GM23248 (cell line): ENCODE data around the gene CDC42. TPM values are rescaled to one million over a fixed set of nuclear protein-coding genes. Genes with fewer than 3 reads are reported as not detected.

ENCODE experiments used
- DNase-seq: peaks from one replicate; pipeline ENCODE4 v3.0.0-alpha.2; 2015
- H2AFZ ChIP-seq: fragments of 200-600 bp; sonication (generic); 2 replicates; pipeline ENCODE4 v1.6.1; 2016; ENCODE audit warnings: antibody characterized with exemption
- H3F3A ChIP-seq: fragments of 200-600 bp; sonication (generic); 2 replicates; pipeline ENCODE4 v1.6.1; 2016; ENCODE audit warnings: mild to moderate bottlenecking, antibody characterized with exemption, mixed run types; ENCODE audit not compliant: insufficient read depth
- H3K27ac ChIP-seq: fragments of 200-600 bp; sonication (generic); 2 replicates; pipeline ENCODE4 v1.5.1; 2016; ENCODE audit warnings: mild to moderate bottlenecking
- H3K27me3 ChIP-seq: fragments of 200-600 bp; sonication (generic); replicated peaks from 2 replicates; pipeline ENCODE4 v1.6.1; 2016; ENCODE audit warnings: mild to moderate bottlenecking; ENCODE audit not compliant: insufficient read depth
- H3K36me3 ChIP-seq: fragments of 200-600 bp; sonication (generic); 2 replicates; pipeline ENCODE4 v1.6.1; 2016; ENCODE audit warnings: low read depth, mild to moderate bottlenecking
- H3K4me1 ChIP-seq: fragments of 200-600 bp; sonication (generic); 2 replicates; pipeline ENCODE4 v1.6.1; 2016; ENCODE audit warnings: mild to moderate bottlenecking; ENCODE audit not compliant: insufficient read depth
- H3K4me2 ChIP-seq: fragments of 200-600 bp; sonication (generic); one replicate; pipeline ENCODE4 v1.6.1; 2016; ENCODE audit warnings: mild to moderate bottlenecking; ENCODE audit not compliant: unreplicated experiment
- H3K4me3 ChIP-seq: fragments of 200-600 bp; sonication (generic); 2 replicates; pipeline ENCODE4 v1.5.1; 2016; ENCODE audit warnings: mild to moderate bottlenecking
- H3K79me2 ChIP-seq: fragments of 200-600 bp; sonication (generic); 2 replicates; pipeline ENCODE4 v1.6.1; 2016; ENCODE audit warnings: mild to moderate bottlenecking; ENCODE audit not compliant: insufficient read depth
- H3K9ac ChIP-seq: fragments of 200-600 bp; sonication (generic); 2 replicates; pipeline ENCODE4 v1.6.1; 2016; ENCODE audit warnings: mild to moderate bottlenecking
- H3K9me2 ChIP-seq: fragments of 200-600 bp; sonication (generic); 2 replicates; pipeline ENCODE4 v1.6.1; 2016; ENCODE audit warnings: mixed run types, mild to moderate bottlenecking, moderate library complexity; ENCODE audit not compliant: insufficient read depth
- H3K9me3 ChIP-seq: fragments of 200-600 bp; sonication (generic); one replicate; pipeline ENCODE4 v1.6.1; 2017; ENCODE audit warnings: low read depth
- H4K20me1 ChIP-seq: fragments of 200-600 bp; sonication (generic); 2 replicates; pipeline ENCODE4 v1.6.0; 2016; ENCODE audit not compliant: insufficient read depth
- EZH2 ChIP-seq: fragments of 200-600 bp; sonication (generic); IDR thresholded peaks from 2 replicates; pipeline ENCODE4 v1.6.1; 2018; ENCODE audit warnings: antibody characterized with exemption, mild to moderate bottlenecking; ENCODE audit not compliant: insufficient read depth, poor library complexity, severe bottlenecking
- EZH2phosphoT487 ChIP-seq: fragments of 200-600 bp; sonication (generic); IDR thresholded peaks from 2 replicates; pipeline ENCODE4 v1.6.1; 2018; ENCODE audit warnings: antibody characterized with exemption, moderate library complexity, mild to moderate bottlenecking, low read depth; ENCODE audit not compliant: insufficient read depth
- WGBS, 2 experiments: methylation state at CpG; one replicate each; pipeline ENCODE4 v1.1.6; 2015 to 2017; ENCODE audit warnings: low lambda C conversion rate in 2 of 2, low coverage in 1 of 2; ENCODE audit errors: missing lambda C conversion rate in 2 of 2; 5-methylcytosine and 5-hydroxymethylcytosine counted together
- in situ Hi-C: fragments of 300-500 bp; cut with MboI; formaldehyde crosslinking; loops from 2 replicates; pipeline ENCODE4 v1.15.0; 2020
- polyA plus RNA-seq: library from polyadenylated mRNA; unstranded; fragments of >200 nt; fragmentation: Nextera tagmentation; extraction: Ambion mirVana; gene quantifications from 2 replicates; pipeline ENCODE4 v1.2.1, GENCODE V29; 2016
- total RNA-seq: library from RNA; depleted of rRNA; stranded (reverse); fragments of >200 nt; shearing (Covaris generic); gene quantifications from 2 replicates; pipeline ENCODE4 v1.2.3, GENCODE V29; 2014

Gene CDC42
- total and polyA plus RNA-seq, 2 experiments from 2014 or later = 159 to 420 TPM

- Histone ChIP-seq H3K9me2 (no peaks in the 10 kb centered on the region), H3K27ac (no peak overlapping the region), H2AFZ (no peak overlapping the region), H3K27me3 (no peaks in the 10 kb centered on the region), H3K79me2 (peaks cover 100% of the 10 kb centered on the region), H3K36me3 (no peaks in the 10 kb centered on the region), H3K4me3 (no peak overlapping the region), H3K9ac (no peak overlapping the region), H3F3A (peaks cover 17% of the 10 kb centered on the region), H4K20me1 (peaks cover 6% of the 10 kb centered on the region; the same call in 1 of the 2 replicates), H3K4me2 (no peak overlapping the region), H3K4me1 (peaks cover 4% of the 10 kb centered on the region; the same call in 1 of the 2 replicates), H3K9me3 (no peaks in the 10 kb centered on the region)
- no peak for DNase-seq
- 97 to 98% methylated on average over 3 of the region's 3 CpGs for WGBS, 2 experiments
- TF ChIP-seq EZH2 (no peak), EZH2phosphoT487 (no peak)
- in situ Hi-C loops = loop anchor here (10.0 kb wide), 1 partner anchor 305 kb away; no protein-coding TSS in a partner anchor
Measured at GRCh38 chr1:22110016-22110415, 57.5 kb downstream of the CDC42 start.

GRCh38 chr1:22111115-22111514 lies 58.6 kb downstream of the CDC42 start:
- no peaks in the 10 kb centered on the region for H3K27me3 ChIP-seq
- H4K20me1 ChIP-seq = peaks cover 11% of the 10 kb centered on the region
- no peak overlapping the region for H3K4me2 ChIP-seq
- no peak for TF ChIP-seq EZH2
- TF ChIP-seq EZH2phosphoT487 = no peak
- peaks cover 100% of the 10 kb centered on the region for H3K79me2 ChIP-seq
- no peaks in the 10 kb centered on the region for H3K9me2 ChIP-seq
- H3K9ac ChIP-seq = no peak overlapping the region
- no peaks in the 10 kb centered on the region; the same call in 1 of the 2 replicates for H3K36me3 ChIP-seq
- in situ Hi-C loops = loop anchor here (10.0 kb wide), 1 partner anchor 304 kb away; no protein-coding TSS in a partner anchor
- no peaks in the 10 kb centered on the region for H3K9me3 ChIP-seq
- no peak overlapping the region for H3K4me3 ChIP-seq
- 100% methylated on average over 1 of the region's 1 CpG for WGBS, 2 experiments
- H3K27ac ChIP-seq = no peak overlapping the region
- H2AFZ ChIP-seq = no peak overlapping the region
- peaks cover 4% of the 10 kb centered on the region; the same call in 1 of the 2 replicates for H3K4me1 ChIP-seq
- DNase-seq = no peak
- H3F3A ChIP-seq = peaks cover 12% of the 10 kb centered on the region

- no peak overlapping the region for H3K4me2 ChIP-seq
- H3K9me3 ChIP-seq = no peaks in the 10 kb centered on the region
- peaks cover 100% of the 10 kb centered on the region for H3K79me2 ChIP-seq
- H4K20me1 ChIP-seq = peaks cover 6% of the 10 kb centered on the region
- H3K4me3 ChIP-seq = no peak overlapping the region
- in situ Hi-C loops = loop anchor here (10.0 kb wide), 1 partner anchor 303 kb away; no protein-coding TSS in a partner anchor
- no peak overlapping the region for H2AFZ ChIP-seq
- 65 to 67% methylated on average over 3 of the region's 3 CpGs for WGBS, 2 experiments
- H3K4me1 ChIP-seq = peaks cover 4% of the 10 kb centered on the region; the same call in 1 of the 2 replicates
- H3K36me3 ChIP-seq = no peaks in the 10 kb centered on the region; the same call in 1 of the 2 replicates
- no peak overlapping the region for H3K27ac ChIP-seq
- H3K27me3 ChIP-seq = no peaks in the 10 kb centered on the region
- peak; percentile 72 for DNase-seq
- no peak overlapping the region for H3K9ac ChIP-seq
- peaks cover 12% of the 10 kb centered on the region for H3F3A ChIP-seq
- no peaks in the 10 kb centered on the region for H3K9me2 ChIP-seq
- TF ChIP-seq EZH2phosphoT487 = no peak
- TF ChIP-seq EZH2 = no peak
Measured at GRCh38 chr1:22111620-22112019, 59.1 kb downstream of the CDC42 start.

- no peak for TF ChIP-seq EZH2
- no peak for TF ChIP-seq EZH2phosphoT487
- Histone ChIP-seq H4K20me1 (peaks cover 11% of the 10 kb centered on the region; the same call in 1 of the 2 replicates), H3K4me1 (peaks cover 4% of the 10 kb centered on the region; the same call in 1 of the 2 replicates), H3K9me2 (no peaks in the 10 kb centered on the region), H3F3A (peaks cover 6% of the 10 kb centered on the region; the same call in 1 of the 2 replicates), H3K4me2 (no peak overlapping the region), H3K9ac (no peak overlapping the region), H3K9me3 (no peaks in the 10 kb centered on the region), H3K79me2 (peaks cover 100% of the 10 kb centered on the region), H3K27me3 (no peaks in the 10 kb centered on the region), H3K27ac (no peak overlapping the region), H3K4me3 (no peak overlapping the region), H2AFZ (no peak overlapping the region), H3K36me3 (no peaks in the 10 kb centered on the region; the same call in 1 of the 2 replicates)
- DNase-seq = no peak
- in situ Hi-C loops = loop anchor here (10.0 kb wide), 1 partner anchor 302 kb away; no protein-coding TSS in a partner anchor
- WGBS, 2 experiments = 63 to 69% methylated on average over 3 of the region's 3 CpGs
Measured at GRCh38 chr1:22112554-22112953, 60.0 kb downstream of the CDC42 start.
